HG03064 (cell line): ENCODE results near the gene AREL1.
"Not testable (repeated sequence)": the region's sequence is repeated elsewhere in the genome, so short reads cannot be mapped to it uniquely, and the experiment has no call there.

Experiments
- ATAC-seq: cut with Tn5 transposase; IDR thresholded peaks from one replicate; pipeline ENCODE4 v1.9.1; 2021; ENCODE audit warnings: low read depth; ENCODE audit not compliant: unreplicated experiment

AREL1 gene, protein sequence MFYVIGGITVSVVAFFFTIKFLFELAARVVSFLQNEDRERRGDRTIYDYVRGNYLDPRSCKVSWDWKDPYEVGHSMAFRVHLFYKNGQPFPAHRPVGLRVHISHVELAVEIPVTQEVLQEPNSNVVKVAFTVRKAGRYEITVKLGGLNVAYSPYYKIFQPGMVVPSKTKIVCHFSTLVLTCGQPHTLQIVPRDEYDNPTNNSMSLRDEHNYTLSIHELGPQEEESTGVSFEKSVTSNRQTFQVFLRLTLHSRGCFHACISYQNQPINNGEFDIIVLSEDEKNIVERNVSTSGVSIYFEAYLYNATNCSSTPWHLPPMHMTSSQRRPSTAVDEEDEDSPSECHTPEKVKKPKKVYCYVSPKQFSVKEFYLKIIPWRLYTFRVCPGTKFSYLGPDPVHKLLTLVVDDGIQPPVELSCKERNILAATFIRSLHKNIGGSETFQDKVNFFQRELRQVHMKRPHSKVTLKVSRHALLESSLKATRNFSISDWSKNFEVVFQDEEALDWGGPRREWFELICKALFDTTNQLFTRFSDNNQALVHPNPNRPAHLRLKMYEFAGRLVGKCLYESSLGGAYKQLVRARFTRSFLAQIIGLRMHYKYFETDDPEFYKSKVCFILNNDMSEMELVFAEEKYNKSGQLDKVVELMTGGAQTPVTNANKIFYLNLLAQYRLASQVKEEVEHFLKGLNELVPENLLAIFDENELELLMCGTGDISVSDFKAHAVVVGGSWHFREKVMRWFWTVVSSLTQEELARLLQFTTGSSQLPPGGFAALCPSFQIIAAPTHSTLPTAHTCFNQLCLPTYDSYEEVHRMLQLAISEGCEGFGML

DNA sequence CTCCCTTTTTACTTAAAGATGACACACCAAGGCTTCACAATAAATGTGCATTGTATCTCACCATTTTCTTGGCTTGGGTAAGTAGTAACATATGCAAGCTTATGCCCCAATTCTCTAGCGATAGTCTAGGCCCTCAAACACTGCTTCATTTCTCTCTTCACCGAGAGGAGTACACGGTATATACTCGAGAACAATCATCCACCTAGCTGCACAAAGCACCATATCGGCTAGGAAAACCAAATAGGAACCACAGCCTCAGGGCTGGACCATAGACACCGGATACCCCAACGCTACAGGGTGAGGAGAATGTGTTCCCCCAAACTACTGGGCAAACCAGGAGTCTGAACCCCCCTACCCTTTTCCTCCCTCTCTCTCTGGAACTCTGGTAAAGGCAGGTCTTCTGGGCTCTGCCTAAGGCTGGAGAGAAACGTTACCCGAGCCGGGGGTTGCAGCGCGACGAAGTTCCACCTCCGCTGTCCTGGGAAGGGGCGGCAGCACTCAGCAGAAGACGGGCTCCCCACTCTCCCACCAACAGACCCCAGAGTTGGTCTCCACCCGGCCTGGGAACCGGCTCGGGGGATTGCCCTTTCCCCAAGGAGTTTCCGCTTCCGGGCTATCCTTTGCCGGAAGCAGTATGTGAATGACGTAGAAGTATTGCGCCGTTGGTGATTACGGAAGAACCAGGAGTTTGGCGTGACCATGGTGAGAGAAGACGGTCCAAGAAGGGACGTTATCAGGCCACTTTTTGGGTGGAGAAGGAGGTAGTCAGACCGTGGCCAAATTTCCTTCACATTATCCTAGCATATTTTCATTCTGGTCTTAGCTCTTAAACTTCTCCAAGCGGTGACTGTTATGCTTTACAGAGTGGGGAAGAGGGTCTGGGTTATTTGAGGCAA, at the start of gene AREL1, which contains the start of gene FCF1:
TSS of gene AREL1 (minus strand) at position 582 of the 896 bp plus-strand sequence. CDS start 27,465 bp downstream, outside the sequence.
TSS of gene FCF1 (plus strand) at position 646 of the 896 bp plus-strand sequence. CDS start at position 700, 54 bp downstream.
- ATAC-seq = peak; percentile 85

DNA sequence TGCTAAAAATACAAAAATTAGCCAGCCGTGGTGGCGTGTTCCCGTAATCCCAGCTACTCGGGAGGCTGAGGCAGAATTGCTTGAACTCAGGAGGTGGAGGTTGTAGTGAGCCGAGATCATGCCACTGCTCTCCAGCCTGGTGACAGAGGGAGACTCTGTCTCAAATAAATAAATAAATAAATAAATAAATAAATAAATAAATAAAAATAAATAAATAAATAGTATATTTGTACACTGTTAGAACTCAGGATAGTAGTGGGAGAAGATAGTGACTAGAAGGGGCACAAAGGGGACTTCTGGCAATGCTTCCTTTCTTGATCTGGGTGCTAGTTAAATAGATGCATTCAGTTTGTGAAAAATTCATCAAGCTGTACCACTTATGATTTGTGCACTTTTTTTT, 45.6 kb upstream of the AREL1 start:
- not testable (repeated sequence) for ATAC-seq

DNA sequence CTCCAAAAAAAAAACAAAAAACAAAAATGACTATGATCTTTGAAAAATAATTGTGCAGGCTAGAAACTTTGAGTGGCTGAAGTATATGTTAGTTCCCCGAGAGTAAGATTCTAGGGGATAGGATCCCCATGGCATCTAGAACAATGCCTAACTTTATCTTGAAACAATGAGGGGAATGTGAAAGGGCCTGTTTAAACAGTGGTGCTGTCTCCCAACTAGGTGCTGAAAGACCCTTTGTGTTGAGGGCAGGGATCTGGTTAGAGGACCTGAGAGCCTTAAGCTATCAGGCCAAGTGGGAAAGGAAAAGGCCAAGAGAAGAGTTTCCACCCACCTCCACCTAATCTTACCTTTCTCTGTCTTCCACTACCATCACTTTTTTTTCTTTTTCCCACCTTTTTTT, 43.4 kb upstream of the AREL1 start:
- ATAC-seq = no peak

- no peak for ATAC-seq
Observed at GRCh38 chr14:74754899-74755298, 42.0 kb upstream of the AREL1 start.

GRCh38 chr14:74754157-74754556, 41.3 kb upstream of the AREL1 start:
- ATAC-seq = no peak

DNA sequence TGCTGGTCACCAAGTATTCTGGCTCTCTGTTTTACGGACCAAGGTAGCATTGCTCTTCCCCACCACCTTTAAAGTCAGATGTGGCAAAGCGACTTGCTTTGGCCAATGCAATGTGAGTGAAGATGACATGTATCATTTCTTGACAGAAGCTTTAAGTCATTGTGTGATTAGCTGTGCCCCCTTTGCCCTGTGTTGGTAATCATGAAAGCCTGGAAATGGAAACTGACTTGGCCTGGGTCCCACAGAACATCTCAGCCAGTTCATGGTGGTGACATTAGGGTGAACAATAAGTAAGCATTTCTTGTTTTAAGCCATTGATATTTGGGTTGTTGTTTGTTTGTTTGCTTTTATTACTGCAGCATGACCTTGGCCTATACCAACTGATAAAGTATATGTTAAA, 34.4 kb upstream of the AREL1 start:
- no peak for ATAC-seq

DNA sequence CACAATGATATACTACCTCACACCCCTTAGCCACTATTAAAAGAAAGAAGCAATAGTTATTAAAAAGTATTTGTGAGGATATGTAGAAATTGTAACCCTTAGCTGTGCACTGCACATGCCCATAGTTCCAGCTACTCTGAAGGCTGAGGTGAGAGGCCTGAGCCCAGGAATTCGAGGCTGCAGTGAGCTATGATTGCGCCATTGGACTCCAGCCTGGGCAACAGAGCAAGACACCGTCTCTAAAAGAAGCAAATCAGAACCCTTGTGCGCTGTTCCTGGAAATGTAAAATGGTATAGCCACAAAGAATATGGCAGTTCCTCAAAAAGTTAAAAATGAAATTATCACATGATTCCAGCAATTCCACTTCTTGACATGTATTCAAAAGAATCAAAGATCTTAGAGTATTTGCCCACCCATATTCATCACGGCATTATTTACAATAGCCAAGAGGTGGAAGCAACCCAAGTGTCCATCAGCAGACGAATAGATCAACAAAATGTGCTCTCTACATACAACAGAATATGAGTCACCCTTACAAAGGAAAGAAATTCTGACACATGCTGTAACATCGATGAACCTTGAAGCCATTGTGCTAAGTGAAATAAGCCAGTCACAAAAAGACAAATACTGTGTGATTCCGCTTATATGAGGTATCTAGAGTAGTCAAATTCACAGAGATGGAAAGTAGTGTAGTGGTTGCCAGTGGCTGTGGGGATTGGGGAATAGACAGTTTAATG, 26.6 kb upstream of the AREL1 start:
- ATAC-seq = no peak

GRCh38 chr14:74737753-74738325, 25.0 kb upstream of the AREL1 start:
- ATAC-seq = no peak

DNA sequence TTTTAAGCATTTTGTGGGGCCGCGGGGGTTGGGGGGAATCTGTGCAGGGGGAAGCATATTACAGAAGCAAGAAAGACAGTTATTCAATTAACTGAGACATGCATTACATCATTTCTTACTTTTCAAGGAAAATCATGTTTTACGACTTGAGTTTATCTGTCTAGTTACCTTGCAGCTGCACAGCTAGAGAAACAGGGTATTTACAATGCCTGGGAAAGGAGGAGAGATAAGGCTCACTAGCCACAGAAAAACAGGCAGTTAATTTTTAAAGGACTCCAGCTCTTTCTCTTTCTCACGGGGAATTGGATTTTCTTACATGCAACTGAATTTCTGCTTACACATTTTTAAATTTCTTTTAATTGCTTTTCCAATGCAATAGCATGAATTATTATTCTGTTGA, 22.2 kb upstream of the AREL1 start:
- no peak for ATAC-seq

- ATAC-seq = no peak
Observed at GRCh38 chr14:74733221-74733620, 20.3 kb upstream of the AREL1 start.

DNA sequence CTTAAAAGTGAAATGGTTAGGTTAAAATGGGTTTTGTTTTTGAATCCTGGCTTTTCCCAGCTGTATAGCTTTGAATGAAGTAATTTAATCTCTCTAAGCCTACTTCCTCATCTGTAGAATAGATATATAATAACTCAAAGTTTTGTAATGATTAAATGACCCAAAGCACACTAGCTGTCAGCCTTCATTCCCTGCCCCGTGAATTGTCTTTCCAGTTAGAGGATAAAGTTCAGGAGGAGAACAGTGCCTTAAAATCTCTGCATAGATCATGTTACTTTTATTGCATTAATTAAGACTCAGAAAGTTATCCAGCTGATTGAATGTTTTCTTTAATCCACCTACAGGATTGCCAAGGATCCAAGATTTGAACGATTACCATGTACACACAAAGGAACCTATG, 19.5 kb upstream of the AREL1 start:
- ATAC-seq = no peak

DNA sequence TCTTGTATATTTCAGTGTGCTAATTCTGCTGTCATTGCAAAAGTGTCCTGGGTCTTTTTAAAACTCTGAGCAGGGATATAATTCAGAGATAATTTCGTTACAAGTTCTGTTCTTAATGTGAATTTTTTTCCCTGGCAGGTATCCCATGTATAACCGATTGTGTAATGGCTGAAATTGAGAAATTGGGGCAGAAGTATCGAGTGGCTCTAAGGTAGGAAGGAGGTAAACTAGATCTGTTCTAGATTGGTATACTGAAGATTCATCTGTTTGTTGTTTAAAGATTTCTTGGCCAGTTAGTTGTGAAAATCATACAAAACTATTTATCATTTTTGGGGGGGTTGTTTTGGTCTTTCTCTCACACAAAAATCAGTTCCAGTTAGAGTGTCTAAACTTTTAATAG, 10.3 kb upstream of the AREL1 start:
- ATAC-seq = no peak

DNA sequence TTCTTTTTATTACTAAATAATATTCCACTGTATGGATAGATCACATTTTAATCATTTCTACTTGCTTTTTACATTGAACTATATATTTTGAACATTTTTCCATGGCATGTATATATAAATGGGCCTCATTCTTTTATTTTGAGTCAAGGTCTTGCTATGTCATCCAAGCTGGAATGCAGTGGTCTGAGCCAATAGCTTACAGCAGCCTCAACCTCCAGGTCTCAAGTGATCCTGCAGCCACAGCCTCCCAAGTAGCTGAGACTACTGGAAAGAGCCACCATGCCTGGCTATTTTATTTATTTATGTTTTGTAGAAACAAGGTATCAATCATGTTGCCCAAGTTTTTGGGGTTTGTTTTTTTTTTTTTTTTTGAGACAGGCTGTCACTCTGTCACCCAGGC, 7.6 kb upstream of the AREL1 start:
- ATAC-seq = no peak

DNA sequence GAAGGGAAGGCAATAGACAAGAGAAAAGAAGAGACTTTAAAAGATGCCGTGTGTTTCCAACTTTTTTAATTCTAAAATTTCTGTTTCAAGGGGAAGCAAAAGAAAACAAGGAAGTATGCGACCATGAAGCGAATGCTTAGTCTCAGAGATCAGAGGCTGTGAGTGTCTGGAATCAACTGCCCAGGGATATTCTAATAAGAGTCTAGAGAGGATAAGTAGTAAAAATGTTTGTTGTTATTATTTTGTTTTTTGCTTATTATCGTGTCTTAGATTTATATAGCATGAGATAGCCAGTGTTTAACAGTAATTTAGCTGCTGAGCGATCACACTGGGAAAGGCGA, 485 bp upstream of the AREL1 start:
- ATAC-seq = no peak

DNA sequence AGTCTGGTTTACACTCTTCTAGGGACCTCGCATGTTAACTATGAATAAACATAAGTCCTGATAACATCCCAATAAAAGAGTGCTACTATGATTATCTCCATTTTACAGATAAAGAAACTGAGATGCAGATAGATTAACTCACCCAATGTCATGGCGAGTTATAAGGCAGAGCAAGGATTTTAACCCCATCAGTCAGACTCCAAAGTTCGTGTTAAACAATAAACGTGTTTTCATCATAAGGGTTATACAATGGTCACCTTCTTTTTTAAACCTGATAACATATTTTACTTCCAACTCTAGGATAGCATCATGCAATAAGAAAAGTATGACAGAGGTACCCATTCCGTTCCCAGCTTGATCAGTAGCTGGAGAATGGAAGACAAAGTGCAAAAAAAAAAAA, 1.2 kb downstream of the AREL1 start:
- no peak for ATAC-seq

DNA sequence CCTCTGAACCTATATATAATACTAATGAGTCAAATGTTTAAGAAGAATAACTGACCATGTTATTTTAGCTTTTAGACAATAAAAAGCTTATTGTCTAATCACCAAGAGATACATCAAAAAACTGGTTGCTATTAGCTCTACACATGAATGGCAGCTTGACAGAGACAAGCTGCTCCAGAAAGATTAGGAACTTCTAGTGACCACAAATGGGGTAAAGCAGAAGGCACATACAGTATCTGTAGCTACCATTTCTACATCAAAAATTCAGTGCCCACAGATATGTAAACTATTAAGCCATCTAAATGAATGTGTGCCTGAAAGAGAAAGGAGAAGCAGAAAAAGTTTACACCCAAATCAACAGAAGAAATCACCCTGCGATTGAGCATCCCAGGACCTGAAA, 2.4 kb downstream of the AREL1 start:
- no peak for ATAC-seq

DNA sequence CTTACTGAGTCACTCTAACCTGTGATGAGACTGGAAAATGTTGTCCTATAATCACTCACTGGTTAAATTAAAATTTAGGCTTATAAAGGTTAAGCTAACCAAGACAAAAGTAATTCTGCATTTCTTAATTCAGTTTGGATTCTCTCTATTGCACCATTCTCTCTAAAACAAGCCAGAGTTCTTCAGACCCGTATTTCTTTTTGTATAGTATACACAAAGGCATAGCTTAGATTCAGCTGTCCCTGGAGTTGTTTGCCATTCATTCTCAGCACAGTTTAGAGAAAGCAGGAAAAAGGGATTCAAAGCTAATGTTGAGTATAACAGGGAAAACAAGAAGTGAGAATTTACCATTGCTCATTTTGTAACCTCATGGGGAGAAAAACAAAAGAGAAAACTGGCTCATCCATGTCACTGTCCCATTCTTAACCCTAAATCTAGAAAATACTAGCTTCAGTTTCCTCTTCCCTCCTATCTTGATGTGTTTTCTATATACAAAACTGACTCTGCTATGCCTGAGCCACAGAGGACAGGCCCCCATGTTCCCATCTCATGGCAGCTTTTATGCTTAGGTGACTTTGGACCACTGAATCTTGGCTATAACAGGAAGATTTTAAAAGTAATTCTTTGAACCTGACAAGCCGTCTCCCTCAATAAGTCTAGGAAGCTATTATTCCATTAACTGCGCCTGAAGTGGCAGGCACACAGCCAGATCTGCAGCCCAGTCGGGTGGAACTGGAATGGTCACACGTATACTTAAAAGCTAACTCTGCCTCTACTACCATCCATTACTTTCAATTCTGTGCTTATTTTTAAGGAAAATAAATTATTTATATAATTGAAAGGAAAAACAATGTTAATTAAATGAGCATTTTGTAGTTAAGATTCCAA, 7.0 kb downstream of the AREL1 start:
- no peak for ATAC-seq

GRCh38 chr14:74704656-74705055, 8.2 kb downstream of the AREL1 start:
- ATAC-seq = no peak

- ATAC-seq = no peak
Observed at GRCh38 chr14:74703043-74703442, 9.8 kb downstream of the AREL1 start.
